Stimulated activated CD4-positive, alpha-beta T cell treated with anti-CD3 and anti-CD28 coated beads, Interleukin-4, amount 100 ng/mL, for 4 hours (primary cell): ENCODE measurements around the gene PSMA6.
"Not testable (repeated sequence)": the region's sequence is repeated elsewhere in the genome, so short reads cannot be mapped to it uniquely, and the experiment has no call there.

Experiments
- DNase-seq, 2 experiments: peaks; one replicate each; pipeline ENCODE4 v3.0.0-alpha.2; 2020

The PSMA6 gene

GRCh38 chr14:35285168-35286002, 6.8 kb upstream of the PSMA6 start:
- DNase-seq, result no peak

GRCh38 chr14:35286003-35286600, 6.1 kb upstream of the PSMA6 start:
- DNase-seq, result no peak

GRCh38 chr14:35286707-35287106, 5.5 kb upstream of the PSMA6 start:
- no peak for DNase-seq

- DNase-seq, result peak; percentile 40 to 48
Measured at GRCh38 chr14:35287431-35288013, 4.7 kb upstream of the PSMA6 start.

GRCh38 chr14:35289623-35290022, 2.6 kb upstream of the PSMA6 start:
- DNase-seq, result no peak

- no peak for DNase-seq
Measured at GRCh38 chr14:35292770-35293561, 784 bp downstream of the PSMA6 start.

- no peak for DNase-seq
Measured at GRCh38 chr14:35295845-35296161, 3.6 kb downstream of the PSMA6 start.

GRCh38 chr14:35296545-35296944, 4.4 kb downstream of the PSMA6 start:
- DNase-seq, result no peak

- DNase-seq, result no peak
Measured at GRCh38 chr14:35297706-35298105, 5.5 kb downstream of the PSMA6 start.

GRCh38 chr14:35298351-35298750, 6.2 kb downstream of the PSMA6 start:
- no peak for DNase-seq

GRCh38 chr14:35299708-35300107, 7.5 kb downstream of the PSMA6 start:
- DNase-seq, result no peak

- DNase-seq, result no peak
Measured at GRCh38 chr14:35300228-35300627, 8.0 kb downstream of the PSMA6 start.

GRCh38 chr14:35301334-35301733, 9.2 kb downstream of the PSMA6 start:
- DNase-seq, result not testable (repeated sequence)

- DNase-seq, result no peak
Measured at GRCh38 chr14:35301735-35302528, 9.8 kb downstream of the PSMA6 start.

GRCh38 chr14:35303149-35303935, 11.2 kb downstream of the PSMA6 start:
- no peak for DNase-seq

GRCh38 chr14:35304812-35305462, 12.8 kb downstream of the PSMA6 start:
- no peak for DNase-seq

- DNase-seq, result no peak
Measured at GRCh38 chr14:35305633-35306032, 13.5 kb downstream of the PSMA6 start.

- DNase-seq, result no peak
Measured at GRCh38 chr14:35306114-35306513, 13.9 kb downstream of the PSMA6 start.

GRCh38 chr14:35317820-35318219, 25.6 kb downstream of the PSMA6 start:
- DNase-seq, result no peak

GRCh38 chr14:35319509-35319908, 27.3 kb downstream of the PSMA6 start:
- DNase-seq, result no peak

- DNase-seq, result no peak
Measured at GRCh38 chr14:35320472-35320871, 28.3 kb downstream of the PSMA6 start.
